SU-DHL-6 (cell line): Measurements from ENCODE around the gene KRTAP21-3.

Experiments
- EZH2phosphoT487 ChIP-seq: fragments of 200-600 bp; sonication (generic), shearing (Covaris generic); conservative IDR thresholded peaks from 2 replicates; pipeline ENCODE4 v1.6.1; 2018; ENCODE audit warnings: mild to moderate bottlenecking, antibody characterized with exemption, low read length, moderate library complexity, mixed read lengths
- TF ChIP-seq, protein P1 (sequence below): fragments of 200-600 bp; sonication (generic); IDR thresholded peaks from one replicate; pipeline ENCODE4 v1.5.1; 2017; ENCODE audit warnings: antibody characterized with exemption, mild to moderate bottlenecking, low read length, moderate library complexity; ENCODE audit not compliant: insufficient read depth, poor library complexity, severe bottlenecking

GRCh38 chr21:30689822-30690221 lies 28.8 kb downstream of the KRTAP21-3 start:
- TF ChIP-seq, protein P1, sequence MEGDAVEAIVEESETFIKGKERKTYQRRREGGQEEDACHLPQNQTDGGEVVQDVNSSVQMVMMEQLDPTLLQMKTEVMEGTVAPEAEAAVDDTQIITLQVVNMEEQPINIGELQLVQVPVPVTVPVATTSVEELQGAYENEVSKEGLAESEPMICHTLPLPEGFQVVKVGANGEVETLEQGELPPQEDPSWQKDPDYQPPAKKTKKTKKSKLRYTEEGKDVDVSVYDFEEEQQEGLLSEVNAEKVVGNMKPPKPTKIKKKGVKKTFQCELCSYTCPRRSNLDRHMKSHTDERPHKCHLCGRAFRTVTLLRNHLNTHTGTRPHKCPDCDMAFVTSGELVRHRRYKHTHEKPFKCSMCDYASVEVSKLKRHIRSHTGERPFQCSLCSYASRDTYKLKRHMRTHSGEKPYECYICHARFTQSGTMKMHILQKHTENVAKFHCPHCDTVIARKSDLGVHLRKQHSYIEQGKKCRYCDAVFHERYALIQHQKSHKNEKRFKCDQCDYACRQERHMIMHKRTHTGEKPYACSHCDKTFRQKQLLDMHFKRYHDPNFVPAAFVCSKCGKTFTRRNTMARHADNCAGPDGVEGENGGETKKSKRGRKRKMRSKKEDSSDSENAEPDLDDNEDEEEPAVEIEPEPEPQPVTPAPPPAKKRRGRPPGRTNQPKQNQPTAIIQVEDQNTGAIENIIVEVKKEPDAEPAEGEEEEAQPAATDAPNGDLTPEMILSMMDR, result no peak
- TF ChIP-seq EZH2phosphoT487, result no peak
